Astrocyte of the spinal cord (primary cell): ENCODE data around the gene MBTD1.
"Not testable (repeated sequence)": the region's sequence is repeated elsewhere in the genome, so short reads cannot be mapped to it uniquely, and the experiment has no call there.

ENCODE experiments used
- DNase-seq: peaks from one replicate; pipeline ENCODE4 v3.0.0; 2011; ENCODE audit warnings: low read depth, low spot score
- H3K4me3 ChIP-seq: 2 replicates; pipeline ENCODE4 v1.5.1; 2011; ENCODE audit warnings: low read depth, mild to moderate bottlenecking, low read length, moderate library complexity
- CTCF ChIP-seq: IDR thresholded peaks from 2 replicates; pipeline ENCODE4 v1.5.1; 2012; ENCODE audit warnings: low read depth, mild to moderate bottlenecking, low read length, inconsistent platforms
- in situ Hi-C: cut with HindIII; loops from 2 replicates; pipeline ENCODE4 v1.10.0; 2017; ENCODE audit warnings: low sequenced_read_pairs

Gene MBTD1

GRCh38 chr17:51279183-51279582 lies 19.3 kb upstream of the MBTD1 start:
- TF ChIP-seq CTCF: no peak
- no peak overlapping the region for H3K4me3 ChIP-seq
- in situ Hi-C loops: no loop called here
- no peak for DNase-seq

GRCh38 chr17:51275381-51275780 lies 15.5 kb upstream of the MBTD1 start:
- no peak for TF ChIP-seq CTCF
- in situ Hi-C loops: no loop called here
- no peak overlapping the region for H3K4me3 ChIP-seq
- peak; percentile 65 for DNase-seq

- no peak overlapping the region for H3K4me3 ChIP-seq
- in situ Hi-C loops: no loop called here
- no peak for TF ChIP-seq CTCF
- no peak for DNase-seq
These were observed 13.0 kb upstream of the MBTD1 start for GRCh38 chr17:51272812-51273211.

GRCh38 chr17:51270636-51271035 lies 10.8 kb upstream of the MBTD1 start:
- no peak overlapping the region for H3K4me3 ChIP-seq
- DNase-seq: no peak
- TF ChIP-seq CTCF: no peak
- in situ Hi-C loops: no loop called here

- in situ Hi-C loops: no loop called here
- H3K4me3 ChIP-seq: no peak overlapping the region
- TF ChIP-seq CTCF: no peak
- DNase-seq: no peak
These were observed 10.1 kb upstream of the MBTD1 start for GRCh38 chr17:51269991-51270390.

GRCh38 chr17:51264466-51264865 lies 4.6 kb upstream of the MBTD1 start:
- H3K4me3 ChIP-seq, DNase-seq, in situ Hi-C loops: not testable (repeated sequence)

GRCh38 chr17:51263006-51263405 lies 3.2 kb upstream of the MBTD1 start:
- TF ChIP-seq CTCF: no peak
- DNase-seq: no peak
- no peak overlapping the region for H3K4me3 ChIP-seq
- in situ Hi-C loops: no loop called here
